Activated effector memory CD4-positive, alpha-beta T cell treated with Interleukin-2 at 50 U/mL for 16 hours (primary cell): Measurements from ENCODE around the gene ZFAND3.
A peak's percentile ranks its signal among the peaks of the same experiment; 100 is the strongest.

ENCODE experiments used
- DNase-seq: peaks from one replicate; pipeline ENCODE4 v3.0.0-alpha.2; 2020

Gene ZFAND3

GRCh38 chr6:37819177-37819801, at the start of gene ZFAND3:
TSS of gene ZFAND3 (plus strand) at chr6:37819727. CDS start at chr6:37819946, 219 bp downstream.
- DNase-seq = peak; percentile 94

- DNase-seq = no peak
Measured at GRCh38 chr6:37774028-37774680, 45.4 kb upstream of the ZFAND3 start.

GRCh38 chr6:37776566-37776965, 43.0 kb upstream of the ZFAND3 start:
- DNase-seq = no peak

- DNase-seq = no peak
Measured at GRCh38 chr6:37777272-37777834, 42.2 kb upstream of the ZFAND3 start.

GRCh38 chr6:37779111-37779800, 40.3 kb upstream of the ZFAND3 start:
- DNase-seq = no peak

- DNase-seq = no peak
Measured at GRCh38 chr6:37779902-37780628, 39.5 kb upstream of the ZFAND3 start.

- no peak for DNase-seq
Measured at GRCh38 chr6:37781788-37782187, 37.7 kb upstream of the ZFAND3 start.

- no peak for DNase-seq
Measured at GRCh38 chr6:37783025-37783855, 36.3 kb upstream of the ZFAND3 start.

GRCh38 chr6:37783856-37784584, 35.5 kb upstream of the ZFAND3 start:
- DNase-seq = no peak

GRCh38 chr6:37784585-37784967, 35.0 kb upstream of the ZFAND3 start:
- no peak for DNase-seq

- no peak for DNase-seq
Measured at GRCh38 chr6:37785002-37785662, 34.4 kb upstream of the ZFAND3 start.

GRCh38 chr6:37785663-37786270, 33.8 kb upstream of the ZFAND3 start:
- no peak for DNase-seq

GRCh38 chr6:37787216-37787615, 32.3 kb upstream of the ZFAND3 start:
- no peak for DNase-seq

- no peak for DNase-seq
Measured at GRCh38 chr6:37788259-37788658, 31.3 kb upstream of the ZFAND3 start.

GRCh38 chr6:37791156-37791919, 28.2 kb upstream of the ZFAND3 start:
- DNase-seq = peak; percentile 72

- no peak for DNase-seq
Measured at GRCh38 chr6:37792457-37793033, 27.0 kb upstream of the ZFAND3 start.

GRCh38 chr6:37793067-37793466, 26.5 kb upstream of the ZFAND3 start:
- DNase-seq = no peak

GRCh38 chr6:37794825-37795224, 24.7 kb upstream of the ZFAND3 start:
- no peak for DNase-seq
